NCI-H1048 (cell line): ENCODE measurements around the gene WDR48.

ENCODE experiments used
- DNase-seq: peaks from one replicate; lab custom pipeline; 2025; lab: John Stamatoyannopoulos, UW

Gene WDR48

DNA sequence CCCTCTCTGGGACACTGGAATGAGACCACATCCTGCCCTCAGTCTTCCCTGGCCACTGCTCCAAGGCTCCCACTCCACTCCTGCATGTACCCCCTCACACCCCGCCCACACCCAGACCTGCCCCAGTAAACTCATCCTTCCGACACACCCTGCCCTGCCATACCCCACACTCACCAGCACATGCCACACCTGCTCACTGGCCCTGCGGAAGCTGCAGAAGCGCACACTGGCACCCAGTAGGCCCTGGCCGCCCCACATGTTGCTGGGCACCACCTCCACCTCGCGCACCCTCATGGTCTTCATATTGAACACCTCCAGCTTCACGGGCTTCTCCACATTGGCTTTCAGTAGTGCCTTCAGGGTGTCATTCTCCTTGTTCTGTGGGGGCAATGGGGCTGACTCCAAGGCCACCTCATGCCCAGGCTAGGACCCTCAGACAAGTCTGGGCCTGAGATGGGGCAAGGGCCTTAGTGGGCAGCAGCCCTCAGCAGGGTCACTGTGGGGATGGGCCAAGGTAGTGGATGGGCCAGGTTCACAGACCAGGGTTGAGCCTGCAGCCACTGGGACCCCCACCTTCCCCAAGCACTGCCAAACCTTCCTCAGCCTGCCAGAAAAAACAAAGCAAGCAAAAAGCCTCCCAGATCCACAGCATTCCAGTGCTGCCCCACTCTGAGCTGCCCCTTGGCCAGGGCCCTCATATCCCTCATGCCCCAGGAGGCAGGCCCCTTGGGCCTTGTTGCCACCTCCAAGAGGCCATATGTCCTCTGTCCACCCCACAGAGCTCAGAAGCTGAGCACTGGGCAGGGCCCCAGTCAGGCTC is 50.9 kb downstream of the WDR48 start:
- no peak for DNase-seq

DNA sequence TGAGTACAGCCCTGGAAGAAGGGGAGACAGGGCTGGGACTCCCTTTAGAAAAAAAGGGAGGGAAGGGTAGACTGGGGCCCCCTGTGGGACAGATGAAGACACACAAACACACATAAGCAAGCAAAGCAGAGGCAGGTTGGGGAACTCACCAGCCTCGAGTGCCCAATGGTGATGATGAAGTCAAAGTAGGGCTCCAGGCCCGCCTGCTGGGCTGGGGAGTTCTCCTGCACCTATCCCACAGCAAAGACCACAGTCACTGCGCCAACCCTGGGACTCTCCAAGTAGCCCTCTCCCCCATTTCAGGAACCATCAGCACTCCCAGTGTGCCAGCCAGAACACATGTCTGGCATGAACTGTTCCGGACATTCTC is 51.5 kb downstream of the WDR48 start:
- DNase-seq: no peak

GRCh38 chr3:39103791-39104552 is 52.2 kb downstream of the WDR48 start:
- DNase-seq: no peak

- no peak for DNase-seq
Observed at GRCh38 chr3:39104961-39105686, 53.3 kb downstream of the WDR48 start.

GRCh38 chr3:39105687-39106063 is 53.9 kb downstream of the WDR48 start:
- DNase-seq: no peak

GRCh38 chr3:39106281-39106811 is 54.5 kb downstream of the WDR48 start:
- no peak for DNase-seq

DNA sequence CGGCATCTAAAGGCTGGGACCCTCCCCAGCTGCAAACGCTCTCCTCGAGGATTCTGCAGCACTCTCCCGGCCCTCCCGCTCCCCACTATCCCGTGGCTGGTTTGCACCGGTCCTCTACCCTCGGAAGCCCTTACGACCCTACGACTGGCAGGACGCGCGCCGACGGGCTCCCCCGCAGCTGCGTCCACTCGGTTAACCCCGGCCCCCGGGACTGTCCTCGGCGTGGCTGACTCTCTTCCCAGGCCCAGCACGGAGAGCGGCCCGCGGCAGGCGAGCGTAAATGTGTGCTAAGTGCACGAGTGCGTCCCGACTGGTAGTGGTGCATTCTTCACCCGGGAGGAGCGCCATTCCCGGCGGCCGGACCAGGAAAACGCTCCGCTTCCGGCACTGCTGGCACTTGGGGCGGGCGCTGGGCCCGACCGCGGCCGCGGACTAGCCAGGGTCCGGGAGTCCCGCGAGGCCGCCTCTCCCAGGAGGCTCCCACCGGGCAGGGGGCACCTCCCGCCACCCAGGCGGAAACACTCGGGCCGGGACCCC is 55.1 kb downstream of the WDR48 start:
- no peak for DNase-seq

DNA sequence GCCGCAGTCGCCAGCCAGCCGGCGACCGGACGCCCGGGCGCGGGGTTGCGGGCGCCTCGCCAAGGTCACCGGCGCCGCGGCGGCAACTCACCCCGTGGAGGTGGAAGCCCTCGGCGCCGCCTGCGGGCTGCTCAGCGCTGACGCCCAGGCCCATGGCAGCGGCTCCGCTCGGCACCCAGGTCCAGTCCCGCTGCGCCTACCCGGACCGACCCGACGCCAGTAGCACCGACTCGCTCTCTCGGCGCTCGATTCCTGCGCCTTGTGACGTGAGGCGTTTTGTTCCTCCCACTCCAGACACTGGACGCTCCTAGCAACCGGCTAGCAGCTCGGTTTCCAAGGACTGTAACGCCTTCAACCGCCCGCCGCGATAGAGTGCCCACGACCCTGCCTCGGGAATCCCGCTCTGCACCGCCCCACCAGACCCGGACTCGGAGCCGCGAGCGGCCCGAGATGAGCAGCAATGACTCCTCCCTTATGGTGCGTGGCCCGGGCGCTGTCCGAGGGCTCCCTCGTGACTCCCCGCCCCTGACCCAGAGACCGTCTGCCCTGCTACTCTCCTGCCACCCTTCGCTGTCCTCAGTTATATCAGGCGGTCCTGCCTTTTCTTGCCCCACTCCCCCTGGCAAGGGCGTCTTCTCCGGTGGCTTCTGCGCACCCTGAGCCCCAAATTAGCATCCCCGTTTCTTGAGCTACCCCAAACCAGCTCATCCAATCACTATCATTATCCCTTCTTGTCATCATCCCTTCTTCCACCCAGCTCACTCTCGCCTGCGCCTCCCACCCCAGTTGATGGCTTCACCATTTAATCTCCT is 55.8 kb downstream of the WDR48 start, which contains the start of the genes GORASP1 and TTC21A:
Gene GORASP1 (minus strand): TSS at position 240 of the 812 bp plus-strand sequence. CDS start 86 bp downstream, at position 154.
Gene TTC21A (plus strand): TSS at position 293 of the 812 bp plus-strand sequence. CDS start 158 bp downstream, at position 451.
- peak; percentile 29 for DNase-seq

- DNase-seq: no peak
Observed at GRCh38 chr3:39108200-39108710, 56.4 kb downstream of the WDR48 start.

GRCh38 chr3:39109086-39109485 is 57.3 kb downstream of the WDR48 start:
- DNase-seq: no peak

DNA sequence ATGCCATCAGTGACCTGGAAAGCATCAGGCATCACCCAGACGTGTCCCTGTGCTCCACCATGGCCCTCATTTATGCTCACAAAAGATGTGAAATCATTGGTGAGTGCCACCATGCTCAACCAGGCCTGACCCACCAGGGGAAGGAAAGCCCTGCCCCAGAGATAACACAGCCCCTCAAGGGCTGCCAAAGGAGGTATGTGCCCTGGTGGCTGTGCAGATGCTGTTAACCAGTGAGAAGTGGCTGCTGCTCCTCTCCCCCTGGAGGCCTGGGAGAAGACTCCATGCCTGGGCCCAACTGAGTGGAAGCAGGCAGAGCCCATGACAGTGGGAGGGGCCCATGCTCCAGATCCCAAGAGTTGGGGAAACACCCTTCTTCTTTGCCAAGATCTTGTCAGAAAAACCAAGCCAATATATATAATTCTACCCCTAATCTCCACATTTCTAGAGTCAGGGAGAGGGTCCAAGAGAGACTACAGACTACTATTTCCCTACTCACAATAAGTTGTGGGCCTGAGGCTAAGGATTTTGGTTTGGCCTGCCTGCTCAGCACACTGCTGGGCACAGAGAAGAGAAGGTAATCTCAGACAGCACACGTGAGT is 58.3 kb downstream of the WDR48 start:
- DNase-seq: no peak

GRCh38 chr3:39112113-39112512 is 60.3 kb downstream of the WDR48 start:
- DNase-seq: no peak

- DNase-seq: no peak
Observed at GRCh38 chr3:39112535-39112934, 60.7 kb downstream of the WDR48 start.

DNA sequence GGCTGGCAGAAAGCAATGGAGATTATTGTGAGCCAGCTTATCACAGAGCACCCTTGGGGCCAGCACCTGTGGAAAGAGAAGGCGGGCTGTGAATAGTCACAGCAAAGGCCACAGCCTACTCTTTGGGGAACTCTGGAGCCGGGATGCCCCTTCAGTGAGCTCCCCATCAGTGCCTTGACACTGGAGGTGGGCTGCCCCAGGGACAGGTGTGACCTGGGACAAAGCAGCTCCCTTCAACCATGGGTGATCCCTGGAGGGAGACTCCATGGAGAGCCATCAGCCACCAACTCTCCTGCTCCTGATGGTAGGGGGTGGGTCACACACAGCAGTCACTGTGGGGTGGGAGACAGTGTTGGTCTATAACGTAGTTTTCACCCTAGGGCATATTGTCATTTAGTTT is 61.5 kb downstream of the WDR48 start:
- no peak for DNase-seq

DNA sequence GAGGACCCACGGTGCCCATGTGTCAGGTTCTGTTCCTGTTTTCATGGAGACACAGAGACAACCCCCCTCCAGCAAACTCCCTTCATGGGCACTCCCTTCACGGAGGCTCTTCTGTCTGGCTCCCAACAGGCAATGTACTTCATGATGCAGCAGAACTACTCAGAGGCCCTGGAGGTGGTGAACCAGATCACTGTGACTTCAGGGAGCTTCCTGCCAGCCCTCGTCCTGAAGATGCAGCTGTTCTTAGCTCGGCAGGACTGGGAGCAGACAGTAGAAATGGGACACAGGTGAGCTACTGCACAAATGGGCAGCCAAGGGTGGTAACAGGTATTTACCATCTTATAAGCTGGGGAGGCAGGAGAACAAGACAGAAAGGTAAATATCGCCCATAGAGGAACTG is 62.6 kb downstream of the WDR48 start:
- DNase-seq: no peak

- no peak for DNase-seq
Observed at GRCh38 chr3:39115870-39116269, 64.1 kb downstream of the WDR48 start.

DNA sequence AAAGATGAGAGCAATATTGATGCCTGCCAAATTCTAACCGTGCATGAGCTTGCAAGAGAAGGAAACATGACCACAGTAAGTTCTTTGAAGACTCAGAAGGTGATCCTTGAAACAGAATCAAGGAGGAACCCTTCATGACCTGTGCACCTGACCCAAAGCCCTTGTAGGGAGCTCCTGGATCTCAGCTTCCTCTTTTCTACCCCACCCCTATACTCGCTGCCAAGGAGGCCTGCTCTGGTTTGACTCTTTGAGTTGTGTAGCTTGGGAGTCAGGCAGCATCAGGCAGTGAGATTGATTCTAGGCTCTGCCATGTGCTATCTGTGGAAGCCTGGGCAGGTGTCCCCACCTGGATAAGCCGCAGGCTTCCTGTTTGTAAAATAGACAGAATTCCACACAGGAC is 66.3 kb downstream of the WDR48 start:
- DNase-seq: no peak

DNA sequence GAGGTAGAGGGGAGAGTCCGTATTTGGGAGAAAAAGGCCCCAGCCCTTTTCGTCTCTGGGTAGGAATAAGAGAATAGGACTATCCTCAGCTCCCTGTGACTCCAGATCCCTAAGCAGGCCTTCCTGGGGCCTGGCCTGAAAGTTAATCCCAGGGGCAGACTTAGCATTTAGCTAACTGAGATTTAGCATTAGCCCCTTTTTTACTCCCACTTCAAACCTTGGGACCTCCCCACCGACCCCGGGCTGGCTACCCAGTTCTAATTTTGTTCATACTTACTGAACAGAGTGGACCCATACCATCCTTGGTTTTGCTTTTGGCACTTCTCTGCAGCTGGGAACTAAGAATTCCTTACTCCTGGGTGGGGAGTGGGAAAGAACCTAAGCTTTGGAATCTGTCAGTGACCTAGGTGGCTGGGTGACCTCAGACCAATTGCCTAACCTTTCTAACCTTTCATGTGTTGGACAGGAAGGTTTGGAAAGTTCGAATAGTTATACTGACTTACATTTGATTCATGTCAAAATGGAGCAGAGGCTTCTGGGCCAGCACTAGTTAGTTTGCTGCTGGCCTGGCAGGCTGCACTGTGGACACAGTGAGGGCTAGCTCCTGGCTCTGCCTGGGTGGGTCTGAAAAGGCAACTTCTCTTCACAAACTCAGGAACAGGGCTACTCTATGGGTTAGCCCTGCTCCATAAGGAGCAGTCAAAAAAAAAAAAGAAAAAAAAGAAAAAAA is 67.3 kb downstream of the WDR48 start:
- no peak for DNase-seq

DNA sequence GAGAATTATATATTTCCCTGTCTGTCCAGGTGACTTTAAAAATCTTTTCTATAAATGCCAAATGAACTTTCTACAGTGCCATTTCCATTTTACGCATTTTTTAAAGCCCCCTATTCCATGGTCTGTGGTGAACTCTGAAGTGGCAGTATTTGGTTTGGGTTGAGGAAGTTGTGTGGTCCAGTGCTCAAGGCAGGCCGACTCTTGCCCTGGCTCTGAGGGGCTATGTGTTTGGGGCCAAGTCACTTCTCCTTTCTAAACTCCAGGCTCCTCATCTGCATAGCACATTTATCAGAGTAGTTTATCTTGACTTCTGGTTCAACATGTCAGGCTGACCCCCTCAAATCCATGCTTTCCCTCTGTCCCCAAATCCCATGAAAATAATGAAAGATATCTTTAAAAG is 69.8 kb downstream of the WDR48 start:
- no peak for DNase-seq

- no peak for DNase-seq
Observed at GRCh38 chr3:39122813-39123212, 71.0 kb downstream of the WDR48 start.
